Activated CD8-positive, alpha-beta memory T cell treated with anti-CD3 and anti-CD28 coated beads, Interleukin-2, amount 50 U/mL, for 24 hours (primary cell): ENCODE measurements around the gene PDHB.
"Not testable (repeated sequence)": the region's sequence is repeated elsewhere in the genome, so short reads cannot be mapped to it uniquely, and the experiment has no call there.

Source experiments
- DNase-seq: peaks from one replicate; pipeline ENCODE4 v3.0.0-alpha.2; 2020; ENCODE audit errors: extremely low read depth

The PDHB gene

GRCh38 chr3:58437276-58437675, 3.6 kb upstream of the PDHB start:
- not testable (repeated sequence) for DNase-seq

GRCh38 chr3:58434990-58435389, 1.4 kb upstream of the PDHB start:
- no peak for DNase-seq

GRCh38 chr3:58434511-58434910, 879 bp upstream of the PDHB start:
- DNase-seq: no peak

GRCh38 chr3:58434168-58434504, 504 bp upstream of the PDHB start:
- no peak for DNase-seq

GRCh38 chr3:58432905-58433304, 727 bp downstream of the PDHB start:
- DNase-seq: no peak

GRCh38 chr3:58429657-58430056, 4.0 kb downstream of the PDHB start:
- DNase-seq: no peak

- no peak for DNase-seq
These were observed 5.8 kb downstream of the PDHB start for GRCh38 chr3:58427661-58428361.

- DNase-seq: no peak
These were observed 7.8 kb downstream of the PDHB start for GRCh38 chr3:58425782-58426181.

GRCh38 chr3:58424613-58425012, 9.0 kb downstream of the PDHB start:
- DNase-seq: no peak

GRCh38 chr3:58422756-58423325, 10.8 kb downstream of the PDHB start:
- DNase-seq: no peak

GRCh38 chr3:58421004-58421403, 12.6 kb downstream of the PDHB start:
- no peak for DNase-seq

- DNase-seq: no peak
These were observed 13.7 kb downstream of the PDHB start for GRCh38 chr3:58419780-58420507.

- no peak for DNase-seq
These were observed 15.4 kb downstream of the PDHB start for GRCh38 chr3:58418227-58418626.

GRCh38 chr3:58417075-58417474, 16.6 kb downstream of the PDHB start:
- DNase-seq: no peak

GRCh38 chr3:58416191-58416590, 17.4 kb downstream of the PDHB start:
- no peak for DNase-seq

- peak; percentile 2 for DNase-seq
These were observed 19.0 kb downstream of the PDHB start for GRCh38 chr3:58414538-58415197.

GRCh38 chr3:58411851-58412830, 21.5 kb downstream of the PDHB start:
- DNase-seq: no peak

- DNase-seq: no peak
These were observed 22.6 kb downstream of the PDHB start for GRCh38 chr3:58411036-58411435.

GRCh38 chr3:58409663-58410062, 24.0 kb downstream of the PDHB start:
- no peak for DNase-seq

- no peak for DNase-seq
These were observed 24.7 kb downstream of the PDHB start for GRCh38 chr3:58408906-58409305.

- DNase-seq: no peak
These were observed 29.2 kb downstream of the PDHB start for GRCh38 chr3:58404396-58404795.
